KBM-7 (cell line): Measurements from ENCODE around the gene ZDHHC11.
"Not testable (repeated sequence)": the region's sequence is repeated elsewhere in the genome, so short reads cannot be mapped to it uniquely, and the experiment has no call there.

Source experiments
- DNase-seq: peaks from one replicate; pipeline ENCODE4 v3.0.0-alpha.2; 2015
- in situ Hi-C: fragments of 300-500 bp; cut with MboI; formaldehyde crosslinking; loops from 2 replicates; pipeline ENCODE4 v1.14.3; 2020; ENCODE audit warnings: low sequenced_read_pairs, low pct_unique_long_range_greater_than_20kb, mixed read lengths

The ZDHHC11 gene

DNA sequence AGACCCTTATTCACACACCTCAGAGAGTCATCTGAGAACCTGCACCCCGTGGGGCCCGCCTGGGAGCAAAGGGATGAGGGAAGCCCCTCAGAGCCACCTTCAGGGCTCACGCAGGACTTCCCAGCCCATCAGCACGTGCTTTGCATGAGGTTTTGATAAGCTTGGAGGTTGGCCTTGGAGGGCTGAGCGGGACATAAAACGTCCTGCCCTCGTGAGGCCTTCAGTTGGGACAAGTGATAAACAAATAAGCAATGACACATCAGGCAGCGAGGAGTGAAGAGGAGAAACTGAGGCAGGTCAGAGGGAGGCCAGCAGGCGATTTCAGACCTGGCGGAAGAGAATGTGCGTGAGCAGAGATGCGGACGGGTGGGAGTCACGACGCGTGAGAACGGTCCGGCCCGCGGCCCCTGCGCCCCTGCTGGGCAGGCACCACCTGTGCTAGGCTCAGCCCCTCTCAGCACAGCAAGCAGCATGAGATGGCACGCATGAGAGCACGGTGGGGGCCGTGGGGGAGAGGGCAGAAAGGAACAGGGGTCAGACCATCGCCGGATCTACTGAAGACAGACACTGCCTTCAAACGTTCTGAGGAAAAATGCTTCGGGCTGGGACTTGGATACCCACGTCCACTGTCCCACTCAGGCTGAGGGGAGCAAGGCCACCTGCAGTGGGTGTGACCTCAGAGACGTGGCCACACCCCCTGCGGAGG lies 78.8 kb downstream of the ZDHHC11 start:
- in situ Hi-C loops, DNase-seq: not testable (repeated sequence)

- DNase-seq, in situ Hi-C loops: not testable (repeated sequence)
Observed at GRCh38 chr5:771087-771781, 79.6 kb downstream of the ZDHHC11 start.

- in situ Hi-C loops, DNase-seq: not testable (repeated sequence)
Observed at GRCh38 chr5:770585-770984, 80.2 kb downstream of the ZDHHC11 start.

DNA sequence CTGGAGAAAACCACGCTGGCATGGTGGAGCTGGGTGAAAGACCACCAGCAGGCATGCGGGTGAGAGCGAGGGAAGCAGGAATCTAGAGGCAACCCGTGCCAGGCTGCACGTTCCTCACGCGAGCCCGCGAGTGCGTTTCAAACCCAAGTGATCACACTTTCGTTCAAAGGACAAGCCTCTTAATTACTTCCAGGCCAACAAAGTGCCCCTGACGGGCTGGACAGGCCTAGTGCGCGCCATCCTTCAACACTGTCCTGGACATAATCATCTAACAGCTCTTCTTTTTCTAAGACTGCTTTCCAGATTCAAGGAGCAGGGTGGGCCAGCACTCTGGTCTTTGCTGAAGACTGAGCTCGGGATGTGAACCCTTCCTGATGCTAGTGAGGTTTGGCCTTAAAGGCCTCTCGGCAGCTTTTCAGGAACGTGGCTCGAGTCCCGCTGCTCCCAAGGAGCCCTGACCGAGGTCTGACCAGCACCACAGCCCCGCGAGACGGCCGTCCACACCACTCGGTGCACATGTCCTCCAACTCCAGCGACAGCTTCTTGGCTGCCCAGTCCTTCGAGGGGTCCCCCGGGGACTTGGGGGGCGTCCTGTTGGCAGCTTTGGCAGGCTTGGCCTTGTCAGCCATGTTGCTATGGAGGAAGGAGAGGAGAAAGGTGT lies 81.2 kb downstream of the ZDHHC11 start:
- DNase-seq, in situ Hi-C loops: not testable (repeated sequence)

DNA sequence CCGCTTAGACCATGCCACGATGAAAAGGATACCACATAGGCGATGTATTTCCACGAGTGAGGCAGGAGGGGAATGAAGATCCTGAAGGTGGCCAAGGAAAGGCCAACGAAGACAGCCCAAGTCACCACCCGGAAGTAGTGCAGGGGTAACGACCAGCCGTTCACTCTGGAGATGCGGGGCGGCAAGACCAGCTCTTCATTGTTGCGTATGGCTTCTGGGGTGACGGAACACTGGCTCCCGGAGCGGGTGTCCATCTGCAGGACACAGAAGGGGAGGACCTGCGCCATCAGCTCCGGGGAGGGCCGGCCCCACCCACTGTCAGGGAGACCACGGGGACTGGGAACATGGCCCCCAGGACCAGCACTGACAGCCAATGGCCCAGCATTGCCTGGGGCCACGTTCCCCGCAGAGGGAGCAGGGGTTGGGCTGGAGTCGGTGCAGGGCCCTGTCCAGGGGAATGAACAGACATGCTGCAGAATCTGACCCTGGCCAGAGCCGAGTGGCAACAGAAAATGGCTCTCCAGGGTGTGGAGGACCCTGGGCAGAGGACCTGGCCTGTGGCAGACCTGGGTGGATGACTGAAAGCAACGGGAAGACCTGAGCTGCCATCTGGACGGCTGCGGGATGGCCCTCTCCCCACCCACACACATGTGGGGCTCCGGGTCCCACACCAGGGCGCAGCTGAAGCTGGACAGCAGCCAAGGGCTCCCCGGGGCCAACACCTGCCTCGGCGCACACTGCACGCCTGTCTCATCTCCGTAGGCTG lies 83.9 kb downstream of the ZDHHC11 start:
- in situ Hi-C loops, result no loop called here
- no peak for DNase-seq

GRCh38 chr5:765948-766631 lies 84.7 kb downstream of the ZDHHC11 start:
- in situ Hi-C loops, result no loop called here
- DNase-seq, result no peak

GRCh38 chr5:763998-764781 lies 86.6 kb downstream of the ZDHHC11 start:
- in situ Hi-C loops, result no loop called here
- no peak for DNase-seq

DNA sequence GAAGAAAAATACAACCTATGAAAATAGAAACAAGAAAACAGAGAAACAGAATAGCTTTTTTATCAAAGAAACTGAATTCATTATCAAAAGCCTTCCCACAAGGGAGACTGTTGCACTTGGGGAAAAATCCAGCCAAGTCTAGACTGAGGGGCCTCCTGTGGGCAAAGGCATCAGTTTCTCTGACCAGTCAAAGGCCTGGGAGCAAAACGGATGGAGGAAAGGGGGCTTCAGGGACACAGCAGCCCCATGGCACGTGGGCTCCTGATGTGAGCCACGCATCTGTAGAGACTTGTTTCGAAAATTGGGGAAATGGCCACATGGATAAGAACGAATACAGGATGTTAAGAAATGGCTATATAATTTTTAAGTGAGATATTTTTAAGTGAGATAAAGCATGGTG lies 87.4 kb downstream of the ZDHHC11 start:
- in situ Hi-C loops, result no loop called here
- DNase-seq, result no peak

DNA sequence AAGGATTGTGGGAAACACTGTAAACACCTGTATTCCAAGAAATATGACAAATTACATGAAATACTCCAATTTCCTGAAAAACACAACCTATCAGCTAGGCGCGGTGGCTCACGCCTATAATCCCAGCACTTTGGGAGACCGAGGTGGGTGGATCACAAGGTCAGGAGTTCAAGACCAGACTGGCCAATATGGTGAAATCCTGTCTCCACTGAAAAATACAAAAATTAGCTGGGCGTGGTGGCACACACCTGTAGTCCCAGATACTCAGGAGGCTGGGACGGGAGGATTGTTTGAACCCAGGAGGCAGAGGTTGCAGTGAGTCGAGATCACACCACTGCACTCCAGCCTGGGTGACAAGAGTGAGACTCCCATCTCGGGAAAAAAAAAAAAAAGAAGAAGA lies 87.8 kb downstream of the ZDHHC11 start:
- in situ Hi-C loops, DNase-seq: not testable (repeated sequence)

GRCh38 chr5:761854-762710 lies 88.7 kb downstream of the ZDHHC11 start:
- in situ Hi-C loops, result no loop called here
- DNase-seq, result no peak

- DNase-seq, result no peak
- in situ Hi-C loops, result no loop called here
Observed at GRCh38 chr5:761059-761771, 89.6 kb downstream of the ZDHHC11 start.

GRCh38 chr5:760363-761058 lies 90.3 kb downstream of the ZDHHC11 start:
- no peak for DNase-seq
- in situ Hi-C loops, result no loop called here

DNA sequence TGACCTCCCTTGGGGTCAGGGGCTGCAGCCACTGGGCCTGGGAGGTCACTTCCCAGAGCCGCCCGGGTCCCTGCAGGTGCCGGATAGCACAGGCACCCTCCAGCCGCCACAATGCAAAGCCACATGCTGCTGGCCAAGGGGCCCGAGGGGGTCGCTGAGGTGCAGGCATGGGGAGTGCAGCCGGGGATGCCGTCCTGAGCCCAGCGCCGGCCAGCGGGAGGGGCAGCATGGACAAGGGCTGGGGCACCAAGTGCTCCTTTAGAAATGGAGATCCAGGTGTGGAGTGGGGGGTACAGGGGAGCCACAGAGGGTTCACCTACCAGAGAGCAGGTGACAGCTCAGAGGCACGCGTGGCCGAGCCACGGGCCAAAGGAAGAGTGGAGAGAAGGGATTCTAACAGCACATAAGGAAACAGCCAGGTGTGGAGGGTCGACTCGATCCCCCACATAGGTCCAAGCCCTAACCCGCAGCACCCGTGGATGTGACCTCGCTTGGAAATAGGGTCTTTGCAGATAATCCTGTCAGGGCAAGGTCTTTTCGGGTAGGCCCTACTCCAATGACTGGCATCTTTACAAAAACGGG lies 90.9 kb downstream of the ZDHHC11 start:
- in situ Hi-C loops, result no loop called here
- no peak for DNase-seq

- in situ Hi-C loops, result no loop called here
- no peak for DNase-seq
Observed at GRCh38 chr5:759111-759751, 91.6 kb downstream of the ZDHHC11 start.

- in situ Hi-C loops, result no loop called here
- DNase-seq, result no peak
Observed at GRCh38 chr5:758698-759053, 92.1 kb downstream of the ZDHHC11 start.
